ENCODE data around the gene HOXB7. TPM values are rescaled to one million over a fixed set of nuclear protein-coding genes. Genes with fewer than 3 reads are reported as not detected.

HOXB7 gene
- total RNA-seq, 1 experiment from 2014 or later: 28.2 TPM

- intact Hi-C loops (cut with micrococcal nuclease; ENCODE audit: unreplicated experiment): no loop called here
- H3K9me2 ChIP-seq (ENCODE audit: insufficient read depth): no peaks in the 10 kb centered on the region
- H4K20me1 ChIP-seq (ENCODE audit: insufficient read depth): no peaks in the 10 kb centered on the region
- DNase-seq: no peak
- H3K79me2 ChIP-seq (ENCODE audit: low read depth): no peaks in the 10 kb centered on the region
- H3K4me3 ChIP-seq: no peak overlapping the region
- POLR2A ChIA-PET (ENCODE audit: unreplicated experiment): no interaction called here
- CTCF ChIA-PET: interaction anchor here (0.6 to 1.1 kb wide), 2 partner anchors 12 to 83 kb away, joined by 3 to 8 read pairs; no protein-coding TSS in a partner anchor
- H3K4me2 ChIP-seq: peak overlapping the region; percentile 41; the same call in 1 of the 2 replicates
- TF ChIP-seq CTCF (conservative IDR thresholded peaks at IDR 0.05): no peak
- TF ChIP-seq EZH2 (IDR thresholded peaks at IDR 0.05; ENCODE audit: low read depth): no peak
- H3K27ac ChIP-seq: no peak overlapping the region
- H3K9me3 ChIP-seq (ENCODE audit: insufficient read depth, low read depth): no peaks in the 10 kb centered on the region
- H3F3A ChIP-seq (ENCODE audit: insufficient read depth, low read depth): no peaks in the 10 kb centered on the region
- no peak overlapping the region for H2AFZ ChIP-seq
- no peaks in the 10 kb centered on the region for H3K36me3 ChIP-seq (ENCODE audit: low read depth)
- no peaks in the 10 kb centered on the region for H3K4me1 ChIP-seq (replicated peaks; ENCODE audit: insufficient read depth)
- BruUV-seq (replicated peaks): no TSS peak
- peaks cover 52% of the 10 kb centered on the region for H3K27me3 ChIP-seq (ENCODE audit: insufficient read depth, low read depth)
Measured at GRCh38 chr17:48647963-48648245, 37.1 kb upstream of the HOXB7 start.

GRCh38 chr17:48647103-48647962 is 36.5 kb upstream of the HOXB7 start:
- Histone ChIP-seq H3K27ac (no peak overlapping the region), H3K4me1 (replicated peaks; ENCODE audit: insufficient read depth) (no peaks in the 10 kb centered on the region), H3K9me3 (ENCODE audit: insufficient read depth, low read depth) (no peaks in the 10 kb centered on the region), H2AFZ (no peak overlapping the region), H3K4me2 (peak overlapping the region; percentile 41; the same call in 1 of the 2 replicates), H3F3A (ENCODE audit: insufficient read depth, low read depth) (no peaks in the 10 kb centered on the region), H4K20me1 (ENCODE audit: insufficient read depth) (no peaks in the 10 kb centered on the region), H3K36me3 (ENCODE audit: low read depth) (no peaks in the 10 kb centered on the region), H3K79me2 (ENCODE audit: low read depth) (no peaks in the 10 kb centered on the region), H3K9me2 (ENCODE audit: insufficient read depth) (no peaks in the 10 kb centered on the region), H3K27me3 (ENCODE audit: insufficient read depth, low read depth) (peaks cover 58% of the 10 kb centered on the region), H3K4me3 (no peak overlapping the region)
- POLR2A ChIA-PET (ENCODE audit: unreplicated experiment): no interaction called here
- BruUV-seq (replicated peaks): no TSS peak
- TF ChIP-seq EZH2 (IDR thresholded peaks at IDR 0.05; ENCODE audit: low read depth) (no peak), CTCF (conservative IDR thresholded peaks at IDR 0.05) (no peak)
- intact Hi-C loops (cut with micrococcal nuclease; ENCODE audit: unreplicated experiment): no loop called here
- DNase-seq: no peak
- CTCF ChIA-PET: interaction anchor here (0.6 to 1.1 kb wide), 2 partner anchors 11 to 84 kb away, joined by 3 to 8 read pairs; no protein-coding TSS in a partner anchor

GRCh38 chr17:48646183-48647102 is 35.6 kb upstream of the HOXB7 start:
- Histone ChIP-seq H3K27me3 (ENCODE audit: insufficient read depth, low read depth) (peaks cover 67% of the 10 kb centered on the region), H3K36me3 (ENCODE audit: low read depth) (no peaks in the 10 kb centered on the region), H3F3A (ENCODE audit: insufficient read depth, low read depth) (no peaks in the 10 kb centered on the region), H3K27ac (no peak overlapping the region), H2AFZ (no peak overlapping the region), H3K9me2 (ENCODE audit: insufficient read depth) (no peaks in the 10 kb centered on the region), H3K4me1 (replicated peaks; ENCODE audit: insufficient read depth) (no peaks in the 10 kb centered on the region), H3K79me2 (ENCODE audit: low read depth) (no peaks in the 10 kb centered on the region), H3K9me3 (ENCODE audit: insufficient read depth, low read depth) (no peaks in the 10 kb centered on the region), H3K4me2 (no peak overlapping the region), H3K4me3 (no peak overlapping the region), H4K20me1 (ENCODE audit: insufficient read depth) (no peaks in the 10 kb centered on the region)
- CTCF ChIA-PET: no interaction called here
- POLR2A ChIA-PET (ENCODE audit: unreplicated experiment): interaction anchor here (0.6 kb wide), 1 partner anchor 833 kb away, joined by 3 read pairs; no protein-coding TSS in a partner anchor
- intact Hi-C loops (cut with micrococcal nuclease; ENCODE audit: unreplicated experiment): no loop called here
- DNase-seq: no peak
- TF ChIP-seq EZH2 (IDR thresholded peaks at IDR 0.05; ENCODE audit: low read depth) (no peak), CTCF (conservative IDR thresholded peaks at IDR 0.05) (no peak)
- BruUV-seq (replicated peaks): no TSS peak
